B cell (primary cell): Measurements from ENCODE around the gene PITRM1.

Source experiments
- EZH2 ChIP-seq: IDR thresholded peaks from 2 replicates; pipeline ENCODE4 v1.6.1; 2012; ENCODE audit warnings: borderline replicate concordance, low read depth, mild to moderate bottlenecking, moderate library complexity, low read length; ENCODE audit not compliant: insufficient read depth, poor library complexity, severe bottlenecking
- TF ChIP-seq, protein P1 (sequence below): fragments of 200-600 bp; IDR thresholded peaks from one replicate; pipeline ENCODE4 v1.8.0; 2022; ENCODE audit warnings: antibody characterized with exemption, mild to moderate bottlenecking

DNA sequence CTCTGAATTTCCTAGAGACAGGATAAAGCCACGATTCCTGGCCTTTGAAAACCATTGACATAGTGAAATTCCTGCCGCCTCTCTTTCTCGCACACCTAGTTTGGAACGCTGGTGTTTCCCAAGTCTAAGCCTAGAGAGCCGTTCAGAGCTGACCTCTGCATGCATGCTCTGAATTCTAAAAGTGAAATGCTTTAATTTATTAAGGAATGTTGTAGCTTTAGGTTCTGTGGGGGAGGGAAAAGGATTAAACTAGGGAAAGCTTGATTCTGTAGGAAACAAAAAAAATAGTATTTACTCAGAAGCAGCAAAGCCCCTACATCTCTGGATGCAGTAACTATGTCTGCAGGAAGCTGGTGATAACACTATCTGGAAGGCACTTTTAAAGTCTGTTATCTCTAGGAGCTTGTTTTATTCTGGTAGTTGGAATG is 78.0 kb downstream of the PITRM1 start:
- TF ChIP-seq, protein P1, sequence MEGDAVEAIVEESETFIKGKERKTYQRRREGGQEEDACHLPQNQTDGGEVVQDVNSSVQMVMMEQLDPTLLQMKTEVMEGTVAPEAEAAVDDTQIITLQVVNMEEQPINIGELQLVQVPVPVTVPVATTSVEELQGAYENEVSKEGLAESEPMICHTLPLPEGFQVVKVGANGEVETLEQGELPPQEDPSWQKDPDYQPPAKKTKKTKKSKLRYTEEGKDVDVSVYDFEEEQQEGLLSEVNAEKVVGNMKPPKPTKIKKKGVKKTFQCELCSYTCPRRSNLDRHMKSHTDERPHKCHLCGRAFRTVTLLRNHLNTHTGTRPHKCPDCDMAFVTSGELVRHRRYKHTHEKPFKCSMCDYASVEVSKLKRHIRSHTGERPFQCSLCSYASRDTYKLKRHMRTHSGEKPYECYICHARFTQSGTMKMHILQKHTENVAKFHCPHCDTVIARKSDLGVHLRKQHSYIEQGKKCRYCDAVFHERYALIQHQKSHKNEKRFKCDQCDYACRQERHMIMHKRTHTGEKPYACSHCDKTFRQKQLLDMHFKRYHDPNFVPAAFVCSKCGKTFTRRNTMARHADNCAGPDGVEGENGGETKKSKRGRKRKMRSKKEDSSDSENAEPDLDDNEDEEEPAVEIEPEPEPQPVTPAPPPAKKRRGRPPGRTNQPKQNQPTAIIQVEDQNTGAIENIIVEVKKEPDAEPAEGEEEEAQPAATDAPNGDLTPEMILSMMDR: no peak
- no peak for TF ChIP-seq EZH2
